NOMO-1 (cell line): Measurements from ENCODE around the gene CCHCR1.

Experiments used
- DNase-seq, 2 experiments: peaks; one replicate each; lab custom pipeline; 2025; ENCODE audit not compliant: unreplicated experiment in 2 of 2; lab: John Stamatoyannopoulos, UW

CCHCR1 gene

DNA sequence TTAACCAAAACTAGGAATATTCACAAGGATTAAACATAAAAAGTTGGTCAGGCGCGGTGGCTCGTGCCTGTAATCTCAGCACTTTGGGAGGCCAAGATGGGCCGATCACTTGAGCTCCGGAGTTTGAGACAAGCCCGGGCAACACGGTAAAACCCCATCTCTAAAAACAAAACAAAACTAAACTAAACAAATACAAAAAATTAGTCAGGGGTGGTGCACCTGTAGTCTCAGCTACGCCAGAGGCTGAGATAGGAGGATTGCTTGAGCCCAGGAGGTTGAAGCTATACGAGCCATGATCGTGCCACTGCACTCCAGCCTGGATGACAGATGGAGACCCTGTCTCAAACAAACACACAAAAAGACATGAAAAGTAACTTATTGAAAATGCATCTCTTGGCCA, 21.9 kb downstream of the CCHCR1 start:
- no peak for DNase-seq

DNA sequence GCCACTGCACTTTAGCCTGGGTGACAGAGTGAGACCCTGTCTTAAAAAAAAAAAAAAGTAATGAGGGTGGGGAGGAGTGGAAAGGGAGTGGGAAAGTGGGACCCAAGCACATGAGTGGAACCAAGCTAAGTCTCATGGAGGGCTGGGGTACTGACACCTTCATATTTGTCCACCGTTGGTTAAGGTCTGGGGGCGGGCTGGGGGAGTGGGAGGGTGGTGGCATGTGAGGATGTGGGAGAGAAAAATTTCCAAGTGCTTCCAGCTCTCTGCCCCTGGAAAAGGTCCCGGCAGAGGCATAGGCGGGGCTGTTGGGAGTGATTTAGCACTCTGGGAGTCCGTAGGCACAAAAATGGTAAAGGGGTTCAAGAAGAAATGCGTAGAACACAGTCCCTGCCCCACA, 24.8 kb downstream of the CCHCR1 start:
- DNase-seq = no peak

DNA sequence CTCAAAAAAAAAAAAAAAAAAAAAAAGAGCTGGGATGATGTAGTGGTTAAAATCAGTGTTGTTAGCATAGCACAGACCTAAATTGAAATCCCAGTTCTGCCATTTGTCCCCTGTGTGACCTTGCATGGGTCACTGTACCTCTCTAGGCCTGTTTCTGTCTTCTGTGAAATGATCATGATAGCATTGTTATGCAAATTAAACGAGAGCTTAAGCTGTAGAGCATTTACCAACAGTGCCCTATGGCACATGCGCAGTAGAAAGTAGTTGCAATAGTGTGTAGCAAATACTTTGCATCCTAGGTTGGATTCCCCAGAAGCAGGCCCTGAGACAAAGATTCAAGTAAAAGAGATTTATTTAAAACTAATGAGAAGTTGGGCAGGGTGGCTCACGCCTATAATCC, 26.0 kb downstream of the CCHCR1 start:
- no peak for DNase-seq

DNA sequence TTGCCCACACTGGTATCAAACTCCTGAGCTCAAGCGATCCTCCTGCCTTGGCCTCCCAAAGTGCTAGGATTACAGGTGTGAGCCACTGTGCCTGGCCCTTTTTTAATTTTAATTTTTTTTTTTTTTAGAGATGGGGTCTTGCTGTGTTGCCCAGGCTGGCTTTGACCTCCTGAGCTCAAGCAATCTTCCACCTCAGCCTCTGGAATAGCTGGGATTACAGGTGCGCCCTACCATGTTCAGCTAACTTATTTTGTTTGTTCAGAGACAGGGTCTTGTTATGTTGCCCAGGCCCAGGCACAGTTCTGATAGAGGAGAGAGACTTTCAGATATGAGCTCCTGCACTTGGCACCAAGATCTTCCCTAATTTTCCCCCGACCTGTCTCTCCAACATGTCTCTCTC, 26.9 kb downstream of the CCHCR1 start:
- no peak for DNase-seq

DNA sequence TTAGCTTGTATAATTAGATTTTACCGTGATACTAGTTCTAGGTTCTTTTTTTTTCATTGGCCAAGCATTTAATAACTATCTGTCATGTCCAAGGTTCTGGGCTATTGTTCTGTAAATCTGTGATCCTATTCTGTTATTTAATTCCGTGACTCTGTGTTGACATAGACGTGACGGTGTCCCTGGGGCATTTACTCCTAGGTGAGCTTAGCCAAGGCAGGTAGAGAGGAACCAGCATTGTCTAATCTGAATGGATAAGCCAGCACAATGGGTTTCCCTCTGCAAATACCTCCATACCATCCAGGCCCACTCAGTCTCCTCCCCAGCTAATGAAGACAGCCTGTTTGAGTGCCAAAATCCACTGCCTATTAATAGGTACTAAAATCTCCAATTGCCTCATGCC, 28.5 kb downstream of the CCHCR1 start:
- no peak for DNase-seq

DNA sequence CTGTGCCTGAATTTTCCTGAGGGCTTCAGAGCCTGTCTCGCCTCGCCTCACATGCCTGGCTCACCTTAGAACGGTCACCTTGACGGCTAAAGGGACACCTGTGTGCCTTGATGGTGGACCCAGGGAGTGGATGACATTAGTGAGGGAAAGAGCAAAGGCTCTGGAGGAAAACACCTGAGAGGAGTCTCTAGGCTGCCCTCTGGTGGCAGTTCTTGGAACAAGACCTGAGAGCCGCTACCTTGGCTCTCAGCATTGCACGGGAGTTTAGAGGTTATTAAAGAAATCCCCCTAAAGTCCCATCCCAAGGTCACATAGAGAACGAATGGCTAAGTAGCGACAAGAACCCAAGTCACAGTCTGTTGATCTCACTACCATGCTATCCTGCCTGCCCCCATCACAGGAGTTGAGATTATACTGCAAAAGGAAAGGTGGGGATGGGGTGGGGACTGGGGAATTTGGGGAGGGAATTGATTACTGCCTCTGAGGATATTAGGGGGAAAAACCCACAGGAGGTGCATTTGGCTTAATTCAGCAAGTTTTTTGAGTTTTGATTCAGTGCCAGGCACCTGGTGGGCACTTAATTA, 29.4 kb downstream of the CCHCR1 start:
- peak in 1 of 2 experiments; percentile 28 for DNase-seq

DNA sequence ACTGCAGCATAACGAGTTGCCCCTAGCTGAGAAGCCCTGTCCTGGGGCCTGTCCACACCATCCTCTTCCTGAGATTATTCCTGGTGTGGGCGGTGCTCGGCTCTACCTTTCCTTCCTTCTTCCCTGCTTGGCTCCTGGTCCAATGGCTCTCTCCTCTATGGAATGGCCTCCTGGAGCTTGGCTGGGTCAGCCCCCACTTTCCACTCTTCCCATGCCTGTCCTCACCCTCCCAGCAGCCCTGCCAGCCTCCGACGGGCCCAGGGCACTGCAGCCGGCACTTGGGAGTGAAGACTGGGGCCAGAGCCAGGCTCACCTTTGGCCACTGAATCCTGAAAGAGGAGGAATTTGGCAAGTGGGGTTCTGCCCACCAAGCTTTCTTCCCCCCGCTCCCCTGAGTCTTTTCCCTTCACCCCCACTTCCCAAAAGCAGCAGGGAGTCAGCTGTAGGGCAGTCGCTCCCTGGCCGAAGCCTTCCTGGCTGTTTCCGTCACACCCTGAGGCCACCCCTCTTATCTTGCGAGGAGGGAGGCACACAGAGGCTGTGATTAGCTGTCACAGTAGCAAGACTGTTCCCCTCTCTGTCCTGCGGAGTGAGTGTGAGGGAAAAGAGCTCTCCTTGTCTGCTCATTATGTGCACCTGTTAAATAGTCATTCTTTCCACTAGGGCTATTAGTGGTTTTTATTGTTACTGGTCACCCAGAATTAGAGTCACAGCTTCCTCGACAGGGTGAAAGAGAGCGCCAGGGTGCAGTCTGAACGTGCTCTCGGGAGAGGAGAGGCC, 31.0 kb downstream of the CCHCR1 start:
- no peak for DNase-seq

DNA sequence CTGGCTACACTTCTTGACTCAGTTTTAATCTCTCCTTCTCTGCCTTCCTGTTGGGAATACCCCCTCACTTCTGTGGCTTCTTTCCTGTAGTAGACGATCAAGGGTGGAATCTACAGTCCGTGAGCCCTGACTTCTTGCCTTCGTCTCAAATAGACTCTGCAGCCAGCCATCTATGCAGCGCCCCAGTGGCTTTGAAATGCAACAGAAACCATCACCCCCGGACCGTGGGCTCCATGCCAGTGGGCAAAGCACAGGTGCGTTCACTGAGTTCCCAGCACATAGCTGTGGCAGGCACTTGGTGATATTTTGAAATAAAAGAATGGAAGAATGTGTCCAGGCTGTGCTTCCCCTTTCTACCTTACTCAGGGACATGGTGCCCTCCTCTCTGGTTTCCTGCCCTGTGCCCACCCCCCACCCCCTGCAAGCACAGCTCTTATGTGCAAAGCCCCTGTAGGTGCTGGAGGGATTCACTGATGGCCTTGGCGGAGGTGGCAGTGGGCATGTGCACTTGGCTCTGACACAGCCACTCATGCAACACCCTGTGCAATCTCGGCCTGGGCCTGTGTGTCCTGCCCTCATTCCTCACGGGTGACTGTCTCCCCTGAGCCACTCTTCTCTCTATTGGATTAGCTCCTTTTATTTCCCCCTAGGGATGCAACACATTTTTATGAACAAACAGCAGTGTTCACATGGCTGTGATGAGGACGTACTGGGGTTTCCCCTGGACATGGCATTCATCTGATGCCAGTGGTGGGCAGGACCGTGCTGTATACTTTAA, 31.8 kb downstream of the CCHCR1 start:
- DNase-seq = no peak

DNA sequence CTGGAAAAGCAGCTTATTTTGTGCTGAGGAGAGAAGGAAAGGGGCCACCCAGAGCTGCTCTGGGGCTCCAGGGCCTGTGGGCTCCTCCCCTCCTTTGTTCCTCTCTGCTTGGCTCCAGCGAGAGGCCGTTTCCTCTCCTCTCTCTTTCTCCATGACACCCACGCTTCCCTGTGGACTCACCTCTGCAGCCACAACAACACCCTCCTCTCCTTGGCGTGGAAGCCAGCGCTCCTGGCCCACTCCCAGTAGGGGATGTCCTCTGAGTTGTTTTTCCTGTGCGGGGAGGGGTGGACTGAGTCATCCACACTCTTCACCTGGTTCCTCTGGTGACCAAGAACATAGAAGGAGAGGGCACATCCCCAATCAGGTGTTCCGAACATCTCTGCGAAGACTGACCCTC, 32.4 kb downstream of the CCHCR1 start:
- no peak for DNase-seq

DNA sequence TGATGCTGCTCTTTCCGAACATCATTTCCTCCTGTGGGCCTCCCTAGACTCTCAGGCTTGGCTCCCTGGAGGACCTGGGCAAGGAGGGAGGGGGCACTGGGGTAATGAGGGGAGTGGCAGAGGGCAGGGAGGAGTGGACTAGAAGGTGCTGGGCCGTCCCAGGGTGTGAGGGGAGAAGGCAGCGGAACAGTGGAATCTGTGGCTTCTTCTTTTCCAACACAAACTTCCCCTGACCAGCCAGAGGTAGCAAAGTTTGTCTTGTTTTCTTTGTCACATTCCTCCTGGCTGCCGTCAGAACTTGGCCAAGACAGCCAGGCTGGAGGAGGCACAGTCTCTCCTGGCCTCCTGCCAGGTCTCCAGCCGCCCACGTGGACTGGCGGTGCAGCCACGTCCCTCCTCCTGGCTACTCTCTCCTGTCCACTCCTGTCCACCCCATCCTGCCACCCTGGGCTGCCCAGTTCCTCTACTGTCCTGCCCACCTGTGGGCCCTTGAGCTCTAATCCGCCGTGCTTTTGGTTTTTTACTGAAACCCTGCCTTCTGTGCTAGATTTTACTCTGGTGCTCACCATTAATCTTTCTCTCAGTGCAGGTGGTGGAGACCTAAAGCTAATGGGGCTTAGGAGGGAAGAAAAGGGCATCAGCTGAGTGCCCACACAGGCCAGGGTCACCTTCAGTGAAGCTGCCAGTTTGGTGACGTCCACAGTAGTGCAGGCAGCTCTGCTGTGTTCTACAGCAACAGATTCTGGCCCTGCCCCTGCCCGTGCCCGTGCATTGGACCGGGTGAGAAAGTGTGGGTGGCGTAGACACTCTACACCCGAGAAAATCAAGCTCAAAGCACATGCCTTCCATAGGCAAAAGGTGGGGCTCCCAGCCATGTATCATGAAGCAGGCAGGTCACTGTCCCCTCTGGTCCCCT, 34.6 kb downstream of the CCHCR1 start:
- no peak for DNase-seq

DNA sequence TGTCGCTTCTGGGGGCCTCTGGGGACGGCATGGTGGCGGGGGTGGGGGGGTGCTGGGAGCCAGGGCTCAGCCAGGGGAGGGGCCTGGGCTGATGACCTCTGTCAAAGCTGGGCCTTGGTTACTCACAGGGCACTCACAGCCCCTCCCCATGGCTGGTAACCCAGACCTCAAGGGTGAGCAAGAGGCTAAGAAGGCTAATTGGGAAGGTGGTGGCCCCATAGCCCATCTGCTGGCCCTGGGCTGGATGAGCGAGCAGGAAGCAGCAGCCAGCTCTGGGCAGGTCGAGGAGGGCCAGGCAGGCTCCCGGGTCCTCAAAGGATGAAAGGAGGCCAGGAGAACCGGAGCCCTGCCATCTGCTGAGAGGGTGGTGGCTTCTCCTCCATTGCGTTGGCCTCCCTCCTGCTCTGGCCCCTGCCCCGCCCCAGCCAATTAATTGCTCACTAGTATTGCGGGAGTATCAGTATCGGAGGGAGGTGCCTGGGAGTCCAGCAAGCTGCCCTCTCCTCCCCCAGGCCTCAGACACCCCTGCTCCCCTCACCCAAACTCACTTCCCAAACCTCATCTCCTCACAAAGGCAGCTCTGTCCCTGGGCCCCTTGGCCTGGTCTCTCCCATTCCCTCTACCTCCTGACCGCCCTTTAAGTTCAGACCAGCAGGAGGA, 36.3 kb downstream of the CCHCR1 start:
- DNase-seq = no peak

DNA sequence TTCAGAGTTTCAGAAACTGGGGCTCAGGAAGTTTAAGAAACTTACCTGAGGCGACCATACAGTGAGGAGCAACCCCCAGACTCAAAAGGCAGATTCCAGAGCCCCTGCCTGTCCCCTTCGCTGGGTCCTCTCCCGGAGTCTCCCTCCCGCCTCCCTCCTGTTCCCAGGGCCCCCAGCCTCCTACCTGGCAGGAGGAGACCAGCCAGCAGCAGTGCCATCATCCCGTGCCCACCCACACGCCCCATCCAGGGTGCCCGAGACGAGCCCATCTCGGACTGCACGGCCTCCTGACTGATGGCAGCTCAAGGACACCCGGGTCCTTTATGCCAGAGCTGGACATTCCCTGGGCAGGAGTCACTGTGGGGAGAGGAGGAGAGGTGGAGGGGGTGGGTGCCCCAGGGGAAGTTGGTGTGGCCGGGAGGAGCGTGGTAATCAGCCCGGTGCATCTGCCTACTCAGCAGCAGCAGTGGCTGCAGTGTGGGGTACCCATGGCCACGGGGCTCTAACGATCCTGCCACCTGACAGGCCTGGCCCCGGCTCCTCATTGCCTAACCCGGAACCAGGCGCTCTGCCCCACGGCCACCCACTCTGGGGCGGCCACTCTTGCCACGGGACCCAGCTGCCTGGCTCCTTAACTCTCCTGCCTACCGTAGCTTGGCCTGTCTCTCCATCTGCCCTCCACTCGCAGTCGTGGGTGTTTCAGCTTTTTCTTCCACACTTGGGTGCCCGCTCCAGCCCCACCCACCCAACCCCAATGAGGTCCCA, 37.3 kb downstream of the CCHCR1 start, which contains the start of gene CDSN:
Gene CDSN, minus strand, starts transcription at position 296 of the 765 bp plus-strand sequence. Its CDS starts 27 bp downstream, at position 269.
- no peak for DNase-seq

DNA sequence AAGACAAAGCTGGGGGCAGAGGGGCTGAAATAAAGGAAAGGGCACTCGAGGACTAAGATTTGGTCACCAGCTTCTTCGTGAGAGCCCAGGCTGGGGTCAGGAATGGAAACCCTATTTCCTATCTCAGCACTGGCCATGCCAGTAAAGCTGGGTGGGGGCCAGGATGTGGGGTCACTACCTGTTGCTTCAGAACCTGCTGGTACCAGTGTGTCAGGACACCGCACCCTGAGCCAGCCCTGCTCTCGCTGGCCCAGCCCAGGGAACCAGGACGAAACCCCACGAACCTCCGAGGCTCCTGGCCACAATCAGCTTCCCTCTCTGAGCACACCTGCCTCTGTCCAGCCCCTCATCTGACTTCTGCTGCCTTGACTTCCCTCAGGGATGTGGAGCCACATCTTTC, 39.4 kb downstream of the CCHCR1 start:
- DNase-seq = no peak

DNA sequence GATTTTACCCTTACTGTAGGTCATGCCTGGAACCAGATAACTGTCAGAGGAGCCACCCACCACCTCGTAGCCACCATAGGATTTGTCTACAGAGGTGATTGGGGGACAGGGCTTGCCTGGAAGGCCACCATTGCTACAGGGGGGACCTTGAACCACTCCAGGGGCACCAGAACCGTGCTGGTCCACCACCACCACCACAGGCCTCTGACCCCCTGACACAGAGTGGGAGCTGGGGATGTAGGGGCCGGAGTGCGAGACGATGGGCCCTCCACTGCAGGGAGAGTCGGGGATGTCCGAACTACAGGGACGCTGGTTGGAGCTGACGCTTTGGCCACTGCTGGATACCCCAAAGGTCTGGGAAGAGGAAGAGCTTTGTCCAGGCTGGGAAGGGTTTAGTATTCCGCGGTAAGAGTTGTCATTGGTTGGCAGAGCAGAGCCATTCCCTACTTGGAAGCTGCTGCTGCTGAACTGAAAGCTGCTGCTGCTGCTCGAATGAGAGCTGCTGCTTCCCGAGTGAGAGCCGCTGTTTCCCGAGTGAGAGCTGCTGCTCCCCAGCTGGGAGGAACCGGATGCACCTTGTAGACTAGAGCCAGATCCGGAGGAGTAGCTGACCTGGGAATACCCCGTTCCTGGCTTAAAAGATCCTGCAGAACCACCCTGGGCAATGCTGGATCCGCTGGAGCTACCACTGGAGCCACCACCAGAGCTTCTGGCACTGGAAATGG, 40.8 kb downstream of the CCHCR1 start:
- DNase-seq = no peak

DNA sequence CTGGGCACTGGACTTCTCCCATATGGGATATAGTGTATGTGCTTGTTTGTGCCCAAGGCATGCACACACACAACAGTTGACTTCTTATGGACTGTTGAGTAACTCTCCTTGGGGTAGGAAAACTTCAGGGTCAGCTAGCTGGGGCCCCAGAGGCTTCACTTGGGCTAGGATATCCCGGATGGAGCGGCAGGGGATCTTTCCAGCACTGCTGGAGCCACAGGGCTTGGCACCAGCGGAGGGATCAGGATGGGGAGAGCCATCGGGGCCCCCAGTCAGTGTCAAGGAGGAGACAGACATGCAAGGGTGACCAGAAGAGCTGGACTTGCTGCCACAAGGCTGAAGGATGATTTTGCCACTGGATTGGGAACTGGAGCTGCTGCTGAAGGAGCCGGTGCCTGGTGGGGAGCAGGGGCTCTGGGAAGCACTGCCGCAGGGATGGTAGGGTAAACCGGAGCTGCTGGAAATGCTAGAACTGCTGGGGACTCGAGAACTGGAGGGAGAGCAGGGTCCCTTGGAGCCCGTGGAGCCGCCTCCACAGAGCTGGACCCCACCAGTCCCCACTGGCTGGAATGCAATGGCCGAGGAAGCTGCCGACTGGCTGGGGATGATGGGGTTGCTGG, 41.6 kb downstream of the CCHCR1 start:
- DNase-seq = no peak

DNA sequence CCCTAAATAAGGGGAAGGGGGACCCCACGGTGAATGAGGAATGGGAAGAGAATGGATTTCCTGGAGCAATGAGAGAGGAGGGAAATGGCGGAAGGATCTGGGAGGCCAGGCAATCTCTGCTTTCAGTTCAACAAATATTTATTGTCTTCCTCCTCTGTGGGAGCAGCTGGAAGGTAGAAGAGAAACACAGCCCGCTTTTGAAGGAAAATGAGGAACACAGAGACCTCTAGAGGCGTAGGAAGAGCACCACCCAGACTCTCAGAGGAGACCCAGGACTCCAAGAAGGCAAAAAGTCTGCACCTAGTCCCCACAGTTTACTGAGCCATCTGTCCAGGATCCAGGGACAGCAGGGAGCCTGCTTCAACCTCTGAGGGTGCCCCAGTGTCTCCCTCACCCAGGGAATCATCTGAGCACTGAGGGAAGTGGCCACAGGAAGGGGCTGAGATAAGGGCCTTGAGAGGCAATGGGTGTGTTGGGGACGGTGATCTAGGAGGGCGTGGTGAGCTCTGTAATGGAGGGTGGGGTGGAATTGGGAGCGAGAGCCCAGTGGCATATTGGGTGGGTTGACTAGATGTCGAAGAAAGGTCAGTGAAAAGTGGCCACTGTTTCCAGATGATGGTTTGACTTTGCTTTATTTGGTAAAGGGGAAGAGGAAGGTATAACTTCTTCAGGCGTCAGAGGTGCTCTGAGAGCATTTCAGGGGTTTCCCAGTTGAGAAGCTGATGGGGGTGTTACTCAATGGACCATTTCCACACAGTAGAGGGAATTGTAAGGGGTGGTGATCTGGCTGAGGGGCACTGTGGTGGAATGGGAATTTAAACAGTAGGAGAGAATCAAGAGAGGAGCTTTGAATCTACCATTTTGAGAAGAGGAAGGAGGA, 42.4 kb downstream of the CCHCR1 start:
- DNase-seq = no peak

DNA sequence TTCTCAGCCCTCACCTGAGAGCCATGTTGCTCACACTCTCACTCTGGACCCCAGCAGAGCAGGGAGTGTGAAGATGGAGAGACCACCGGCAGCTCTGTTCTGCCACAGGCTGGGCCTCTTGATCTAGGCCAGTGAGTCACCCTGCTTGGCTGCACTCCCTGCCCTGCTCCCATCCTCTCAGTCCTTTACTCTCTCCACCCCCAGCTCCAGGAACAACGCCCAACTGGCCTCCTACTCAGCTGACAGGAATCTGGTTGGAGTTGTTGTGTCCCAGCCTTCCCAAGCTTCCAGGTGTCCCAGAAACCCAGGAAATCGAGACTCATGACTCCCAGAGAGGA, 43.1 kb downstream of the CCHCR1 start, which contains the start of gene PSORS1C1:
Gene PSORS1C1, plus strand, starts transcription at position 260 of the 338 bp plus-strand sequence. CDS start 14,833 bp downstream, outside the sequence.
- DNase-seq = no peak
